OCI-LY1 (cell line): ENCODE results near the gene PFDN4.
A peak's percentile ranks its signal among the peaks of the same experiment; 100 is the strongest.

Experiments used
- H2AFZ ChIP-seq: fragments of 200-600 bp; sonication (generic), shearing (Covaris generic); 2 replicates; pipeline ENCODE4 v1.6.0; 2014; ENCODE audit warnings: antibody characterized with exemption, mild to moderate bottlenecking, low read length
- H3F3A ChIP-seq: fragments of 200-600 bp; sonication (generic), shearing (Covaris generic); 2 replicates; pipeline ENCODE4 v1.6.0; 2014; ENCODE audit warnings: mild to moderate bottlenecking, antibody characterized with exemption, low read length, moderate library complexity; ENCODE audit not compliant: insufficient read depth
- H3K27ac ChIP-seq: fragments of 200-600 bp; sonication (generic); 2 replicates; pipeline ENCODE4 v1.5.1; 2014; ENCODE audit warnings: low read length, mixed run types, mild to moderate bottlenecking, low read depth; ENCODE audit not compliant: poor library complexity, severe bottlenecking
- H3K27me3 ChIP-seq: fragments of 200-600 bp; sonication (generic); 2 replicates; pipeline ENCODE4 v1.6.0; 2014; ENCODE audit warnings: antibody characterized with exemption, mild to moderate bottlenecking, low read length, moderate library complexity; ENCODE audit not compliant: insufficient read depth
- H3K36me3 ChIP-seq: fragments of 200-600 bp; sonication (generic); 2 replicates; pipeline ENCODE4 v1.6.1; 2014; ENCODE audit warnings: mild to moderate bottlenecking, antibody characterized with exemption, low read length, moderate library complexity, mixed read lengths; ENCODE audit not compliant: insufficient read depth
- H3K4me1 ChIP-seq: fragments of 200-600 bp; sonication (generic); 2 replicates; pipeline ENCODE4 v1.5.1; 2014; ENCODE audit warnings: mild to moderate bottlenecking, low read length, moderate library complexity; ENCODE audit not compliant: insufficient read depth, severe bottlenecking
- H3K4me2 ChIP-seq: fragments of 200-600 bp; sonication (generic), shearing (Covaris generic); 2 replicates; pipeline ENCODE4 v1.6.1; 2014; ENCODE audit warnings: low read length
- H3K4me3 ChIP-seq: fragments of 200-600 bp; sonication (generic); 2 replicates; pipeline ENCODE4 v1.5.1; 2014; ENCODE audit warnings: low read length, low read depth, mild to moderate bottlenecking, mixed read lengths; ENCODE audit not compliant: poor library complexity, severe bottlenecking
- H3K79me2 ChIP-seq: fragments of 200-600 bp; shearing (Covaris generic); 2 replicates; pipeline ENCODE4 v1.6.1; 2016; ENCODE audit warnings: mixed run types, low read length, mixed read lengths; ENCODE audit not compliant: insufficient read depth
- H3K9ac ChIP-seq: fragments of 200-600 bp; sonication (generic), shearing (Covaris generic); 2 replicates; pipeline ENCODE4 v1.6.1; 2014; ENCODE audit warnings: mild to moderate bottlenecking, low read length, mixed read lengths
- H3K9me2 ChIP-seq: fragments of 200-600 bp; sonication (generic), shearing (Covaris generic); 2 replicates; pipeline ENCODE4 v1.6.1; 2014; ENCODE audit warnings: low read depth, mild to moderate bottlenecking, low read length, mixed read lengths
- H3K9me3 ChIP-seq: fragments of 200-600 bp; shearing (Covaris generic); 2 replicates; pipeline ENCODE4 v1.6.1; 2014; ENCODE audit warnings: low read length, mixed read lengths
- H4K20me1 ChIP-seq: fragments of 200-600 bp; sonication (generic), shearing (Covaris generic); 2 replicates; pipeline ENCODE4 v1.6.0; 2016; ENCODE audit warnings: mild to moderate bottlenecking, low read length; ENCODE audit not compliant: insufficient read depth
- CTCF ChIP-seq: fragments of 200-600 bp; sonication (generic), shearing (Covaris generic); IDR thresholded peaks from 2 replicates; pipeline ENCODE4 v1.5.1; 2017; ENCODE audit warnings: mild to moderate bottlenecking, antibody characterized with exemption, low read length, moderate library complexity, mixed read lengths
- EZH2 ChIP-seq: fragments of 200-600 bp; sonication (generic), shearing (Covaris generic); IDR thresholded peaks from 2 replicates; pipeline ENCODE4 v1.8.0; 2017; ENCODE audit warnings: borderline replicate concordance, mixed run types, mild to moderate bottlenecking, antibody characterized with exemption, low read length, moderate library complexity, mixed read lengths

Gene PFDN4

DNA sequence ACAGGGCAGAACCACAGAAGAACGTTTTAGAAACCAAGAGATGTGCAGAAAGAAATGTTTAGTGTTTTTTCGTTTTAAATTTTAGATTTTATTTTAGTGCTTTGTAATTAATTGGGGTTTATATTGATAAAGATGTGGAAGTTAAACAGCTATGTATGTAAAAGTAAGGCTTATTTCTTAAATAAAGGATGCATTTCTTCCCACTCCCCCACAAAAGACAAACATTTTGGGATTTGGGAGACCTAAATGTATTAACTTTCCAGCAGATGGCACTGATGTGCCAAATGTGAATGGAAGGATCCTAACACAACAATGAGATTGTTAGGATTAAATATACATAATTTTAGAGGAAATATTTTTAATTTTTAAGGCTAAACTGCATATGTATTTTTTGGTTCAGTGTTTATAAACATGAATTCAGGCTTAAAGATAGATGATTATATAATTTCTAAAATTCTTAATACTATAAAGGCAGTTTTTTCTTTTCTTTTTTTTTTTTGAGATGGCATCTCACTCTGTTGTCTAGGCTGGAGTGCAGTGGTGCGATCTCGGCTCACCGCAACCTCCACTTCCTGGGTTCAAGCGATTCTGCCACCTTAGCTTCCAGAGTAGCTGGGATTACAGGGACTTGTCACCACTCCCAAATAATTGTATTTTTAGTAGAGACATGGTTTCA lies 12.0 kb downstream of the PFDN4 start:
- Histone ChIP-seq H3K79me2 (no peaks in the 10 kb centered on the region), H3K4me2 (no peak overlapping the region), H4K20me1 (no peaks in the 10 kb centered on the region), H3K36me3 (peaks cover 18% of the 10 kb centered on the region), H3K4me1 (no peaks in the 10 kb centered on the region), H3K27me3 (no peaks in the 10 kb centered on the region), H3K4me3 (no peak overlapping the region), H2AFZ (no peak overlapping the region), H3F3A (no peaks in the 10 kb centered on the region), H3K9me2 (no peaks in the 10 kb centered on the region), H3K9me3 (no peaks in the 10 kb centered on the region), H3K9ac (no peak overlapping the region), H3K27ac (no peak overlapping the region)
- peak; percentile 53 for TF ChIP-seq CTCF
- no peak for TF ChIP-seq EZH2

GRCh38 chr20:54220722-54221121 lies 12.8 kb downstream of the PFDN4 start:
- Histone ChIP-seq H3K4me2 (no peak overlapping the region), H2AFZ (no peak overlapping the region), H3K9me2 (no peaks in the 10 kb centered on the region)

DNA sequence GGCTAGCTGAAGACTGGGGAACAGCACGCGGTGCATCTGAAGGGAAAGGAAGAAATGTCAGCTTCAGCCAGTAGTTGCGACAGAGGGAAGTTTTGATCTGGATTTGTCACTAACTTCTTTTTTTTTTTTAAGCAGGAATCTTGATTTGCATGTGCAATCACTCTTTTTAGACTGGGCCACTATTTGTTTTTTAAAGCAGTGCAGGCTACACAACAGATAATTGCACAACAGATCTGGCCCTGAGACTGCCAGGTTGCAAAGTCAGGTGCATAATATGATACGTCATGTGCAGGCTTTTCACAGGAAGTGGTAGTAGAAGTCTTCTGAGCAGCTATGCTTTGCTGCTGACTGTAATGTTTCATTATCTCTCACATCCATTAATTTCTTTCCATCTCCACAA lies 13.5 kb downstream of the PFDN4 start:
- Histone ChIP-seq H3K27ac (no peak overlapping the region), H3K27me3 (no peaks in the 10 kb centered on the region), H3K36me3 (peaks cover 5% of the 10 kb centered on the region; the same call in 1 of the 2 replicates), H2AFZ (no peak overlapping the region), H3F3A (no peaks in the 10 kb centered on the region), H3K4me1 (no peaks in the 10 kb centered on the region), H3K9me2 (no peaks in the 10 kb centered on the region), H4K20me1 (no peaks in the 10 kb centered on the region), H3K79me2 (no peaks in the 10 kb centered on the region), H3K9ac (no peak overlapping the region), H3K9me3 (no peaks in the 10 kb centered on the region), H3K4me2 (no peak overlapping the region), H3K4me3 (no peak overlapping the region)
- TF ChIP-seq EZH2: no peak

More at GRCh38 chr20:54220722-54221121, 12.8 kb downstream of the PFDN4 start:
- TF ChIP-seq EZH2: no peak
- Histone ChIP-seq H3K36me3 (peaks cover 11% of the 10 kb centered on the region), H3K4me3 (no peak overlapping the region), H3K27ac (no peak overlapping the region), H3K79me2 (no peaks in the 10 kb centered on the region), H3K9ac (no peak overlapping the region), H3K9me3 (no peaks in the 10 kb centered on the region), H3F3A (no peaks in the 10 kb centered on the region), H4K20me1 (no peaks in the 10 kb centered on the region), H3K4me1 (no peaks in the 10 kb centered on the region), H3K27me3 (no peaks in the 10 kb centered on the region)

GRCh38 chr20:54221996-54222890 lies 14.4 kb downstream of the PFDN4 start:
- Histone ChIP-seq H3K4me2 (no peak overlapping the region), H3K4me1 (no peaks in the 10 kb centered on the region), H4K20me1 (no peaks in the 10 kb centered on the region), H3K9me2 (no peaks in the 10 kb centered on the region), H3K79me2 (no peaks in the 10 kb centered on the region), H3F3A (no peaks in the 10 kb centered on the region), H2AFZ (no peak overlapping the region), H3K27me3 (no peaks in the 10 kb centered on the region), H3K27ac (no peak overlapping the region), H3K9ac (no peak overlapping the region), H3K4me3 (no peak overlapping the region), H3K36me3 (peaks cover 4% of the 10 kb centered on the region; the same call in 1 of the 2 replicates), H3K9me3 (no peaks in the 10 kb centered on the region)
- TF ChIP-seq CTCF (no peak), EZH2 (no peak)
